Calu3 (cell line): ENCODE measurements around the gene C6orf47. TPM values are rescaled to one million over a fixed set of nuclear protein-coding genes. Genes with fewer than 3 reads are reported as not detected.
A peak's percentile ranks its signal among the peaks of the same experiment; 100 is the strongest.

ENCODE experiments used
- BruUV-seq: library from RNA; stranded (reverse); fragments of 400-500 nt; replicated peaks from 2 replicates; lab custom pipeline; 2021; lab: Mats Ljungman, UMichigan
- CTCF ChIA-PET: fragments of 300-600 bp; sonication (Branson Sonifier 250); formaldehyde crosslinking; loops from one replicate; lab custom pipeline; 2022; ENCODE audit warnings: antibody characterized with exemption; lab: Charles Lee
- DNase-seq: peaks from one replicate; pipeline ENCODE4 v3.0.0; 2022
- H3K27ac Mint-ChIP-seq: one replicate; pipeline ENCODE4 v1.8.0; 2022; ENCODE audit warnings: mixed read lengths; ENCODE audit not compliant: unreplicated experiment
- H3K27me3 Mint-ChIP-seq: one replicate; pipeline ENCODE4 v1.8.0; 2022; ENCODE audit warnings: mixed read lengths; ENCODE audit not compliant: unreplicated experiment
- H3K36me3 Mint-ChIP-seq: one replicate; pipeline ENCODE4 v1.8.0; 2022; ENCODE audit warnings: mild to moderate bottlenecking, moderate library complexity, mixed read lengths; ENCODE audit not compliant: insufficient read depth, unreplicated experiment
- H3K4me1 Mint-ChIP-seq: one replicate; pipeline ENCODE4 v1.8.0; 2022; ENCODE audit warnings: mild to moderate bottlenecking, low read depth, mixed read lengths; ENCODE audit not compliant: unreplicated experiment
- H3K4me3 Mint-ChIP-seq: one replicate; pipeline ENCODE4 v1.8.0; 2022; ENCODE audit warnings: mild to moderate bottlenecking, low read depth, moderate library complexity, mixed read lengths; ENCODE audit not compliant: unreplicated experiment
- H3K9me3 Mint-ChIP-seq: one replicate; pipeline ENCODE4 v1.8.0; 2022; ENCODE audit warnings: low read depth, mixed read lengths; ENCODE audit not compliant: unreplicated experiment
- intact Hi-C: fragments of 100-400 bp; cut with micrococcal nuclease; formaldehyde crosslinking; loops from one replicate; pipeline ENCODE4 v1.10.0; 2022; ENCODE audit not compliant: unreplicated experiment
- total RNA-seq: library from RNA; stranded (reverse); gene quantifications from 2 replicates; pipeline ENCODE4 v1.2.3, GENCODE V29; 2022
- TF ChIP-seq, protein P1 (sequence below): fragments of 200-600 bp; IDR thresholded peaks from one replicate; pipeline ENCODE4 v1.8.0; 2022; ENCODE audit warnings: antibody characterized with exemption; ENCODE audit not compliant: unreplicated experiment

The C6orf47 gene
- total RNA-seq, 1 experiment from 2014 or later = 40.3 TPM

DNA sequence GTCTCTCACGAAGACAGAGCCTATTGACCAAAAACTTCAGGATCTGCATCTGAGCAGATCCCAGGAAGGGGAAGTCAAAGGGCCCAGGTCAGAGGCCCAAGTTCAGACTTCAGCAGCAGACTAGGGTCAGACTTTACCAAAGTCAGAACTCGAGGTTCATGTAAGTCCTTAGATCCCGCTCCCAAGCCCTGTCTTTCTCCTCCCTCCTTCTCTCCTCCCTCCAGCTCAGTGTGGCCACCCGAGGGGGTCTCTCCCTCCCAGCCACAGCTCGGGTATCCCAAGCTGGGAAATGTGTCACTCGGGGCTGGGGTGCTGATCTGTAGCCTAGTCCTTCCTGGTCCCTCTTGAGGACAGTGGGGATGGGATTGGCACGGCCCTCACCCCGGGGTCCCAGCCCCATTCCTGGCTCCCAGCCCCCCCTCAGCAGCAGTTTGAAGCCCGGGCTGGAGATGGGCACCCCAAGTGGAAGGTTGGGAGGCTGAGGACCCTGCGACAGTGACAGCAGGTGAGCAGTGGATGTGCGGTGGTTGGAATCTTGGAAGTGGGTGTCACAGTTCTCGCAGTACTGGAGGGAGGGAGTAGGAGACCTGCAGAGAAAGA lies 1.6 kb upstream of the C6orf47 start:
- Mint-ChIP-seq H3K27me3 (no peaks in the 10 kb centered on the region), H3K9me3 (no peaks in the 10 kb centered on the region), H3K4me3 (peak overlapping the region; percentile 1), H3K27ac (no peak overlapping the region), H3K36me3 (peaks cover 93% of the 10 kb centered on the region), H3K4me1 (peaks cover 65% of the 10 kb centered on the region)
- BruUV-seq = no TSS peak
- intact Hi-C loops = no loop called here
- DNase-seq = no peak
- TF ChIP-seq, protein P1, sequence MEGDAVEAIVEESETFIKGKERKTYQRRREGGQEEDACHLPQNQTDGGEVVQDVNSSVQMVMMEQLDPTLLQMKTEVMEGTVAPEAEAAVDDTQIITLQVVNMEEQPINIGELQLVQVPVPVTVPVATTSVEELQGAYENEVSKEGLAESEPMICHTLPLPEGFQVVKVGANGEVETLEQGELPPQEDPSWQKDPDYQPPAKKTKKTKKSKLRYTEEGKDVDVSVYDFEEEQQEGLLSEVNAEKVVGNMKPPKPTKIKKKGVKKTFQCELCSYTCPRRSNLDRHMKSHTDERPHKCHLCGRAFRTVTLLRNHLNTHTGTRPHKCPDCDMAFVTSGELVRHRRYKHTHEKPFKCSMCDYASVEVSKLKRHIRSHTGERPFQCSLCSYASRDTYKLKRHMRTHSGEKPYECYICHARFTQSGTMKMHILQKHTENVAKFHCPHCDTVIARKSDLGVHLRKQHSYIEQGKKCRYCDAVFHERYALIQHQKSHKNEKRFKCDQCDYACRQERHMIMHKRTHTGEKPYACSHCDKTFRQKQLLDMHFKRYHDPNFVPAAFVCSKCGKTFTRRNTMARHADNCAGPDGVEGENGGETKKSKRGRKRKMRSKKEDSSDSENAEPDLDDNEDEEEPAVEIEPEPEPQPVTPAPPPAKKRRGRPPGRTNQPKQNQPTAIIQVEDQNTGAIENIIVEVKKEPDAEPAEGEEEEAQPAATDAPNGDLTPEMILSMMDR = no peak
- CTCF ChIA-PET = interaction anchor here (0.7 to 1.1 kb wide), 3 partner anchors 40 to 596 kb away, joined by 3 to 6 read pairs (median 3); partner anchors contain the start of gene NEU1

DNA sequence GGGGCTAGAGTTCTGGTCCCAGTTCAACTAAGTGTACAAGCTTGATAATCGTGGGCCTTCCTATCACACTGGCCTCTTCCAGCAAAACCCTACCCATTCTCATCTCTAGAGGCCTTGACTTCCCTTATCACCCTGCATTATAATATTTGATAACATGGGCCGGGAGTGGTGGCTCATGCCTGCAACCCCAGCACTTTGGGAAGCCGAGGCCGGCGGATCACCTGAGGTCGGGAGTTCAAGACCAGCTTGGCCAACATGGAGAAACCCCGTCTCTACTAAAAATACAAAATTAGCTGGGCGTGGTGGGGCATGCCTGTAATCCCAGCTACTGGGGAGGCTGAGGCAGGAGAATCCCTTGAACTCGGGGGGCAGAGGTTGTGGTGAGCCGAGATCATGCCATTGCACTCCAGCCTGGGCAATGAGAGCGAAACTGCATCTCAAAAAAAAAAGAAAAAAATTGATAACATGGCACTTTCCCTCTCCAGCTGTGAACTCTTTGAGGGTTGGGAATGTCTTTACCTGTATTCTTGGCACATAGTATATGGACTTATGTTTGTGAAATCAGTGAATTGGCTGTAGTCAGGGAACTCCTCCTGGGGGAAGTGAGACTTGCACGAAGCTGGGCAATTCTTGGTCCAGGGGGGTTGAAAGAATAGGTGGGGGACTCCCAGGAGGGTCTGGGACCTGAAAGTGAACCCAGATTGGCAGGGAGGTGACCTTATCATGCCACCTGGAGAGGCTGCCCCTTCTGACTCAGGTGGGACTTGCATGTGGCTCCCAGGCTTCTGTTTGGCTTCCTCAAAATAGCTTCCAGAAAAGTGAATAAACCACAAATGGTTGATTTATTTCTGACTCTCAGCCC lies 915 bp upstream of the C6orf47 start:
- H3K27ac Mint-ChIP-seq = peak overlapping the region; percentile 87
- no peaks in the 10 kb centered on the region for H3K27me3 Mint-ChIP-seq
- H3K4me1 Mint-ChIP-seq = peaks cover 60% of the 10 kb centered on the region
- BruUV-seq = no TSS peak
- intact Hi-C loops = no loop called here
- TF ChIP-seq, protein P1 = no peak
- peaks cover 93% of the 10 kb centered on the region for H3K36me3 Mint-ChIP-seq
- CTCF ChIA-PET = interaction anchor here (0.6 to 1.5 kb wide), 11 partner anchors 10 to 267 kb away, joined by 3 to 10 read pairs (median 3); partner anchors contain the start of genes BAG6 and DDX39B
- H3K9me3 Mint-ChIP-seq = no peaks in the 10 kb centered on the region
- H3K4me3 Mint-ChIP-seq = peak overlapping the region; percentile 82
- DNase-seq = no peak

DNA sequence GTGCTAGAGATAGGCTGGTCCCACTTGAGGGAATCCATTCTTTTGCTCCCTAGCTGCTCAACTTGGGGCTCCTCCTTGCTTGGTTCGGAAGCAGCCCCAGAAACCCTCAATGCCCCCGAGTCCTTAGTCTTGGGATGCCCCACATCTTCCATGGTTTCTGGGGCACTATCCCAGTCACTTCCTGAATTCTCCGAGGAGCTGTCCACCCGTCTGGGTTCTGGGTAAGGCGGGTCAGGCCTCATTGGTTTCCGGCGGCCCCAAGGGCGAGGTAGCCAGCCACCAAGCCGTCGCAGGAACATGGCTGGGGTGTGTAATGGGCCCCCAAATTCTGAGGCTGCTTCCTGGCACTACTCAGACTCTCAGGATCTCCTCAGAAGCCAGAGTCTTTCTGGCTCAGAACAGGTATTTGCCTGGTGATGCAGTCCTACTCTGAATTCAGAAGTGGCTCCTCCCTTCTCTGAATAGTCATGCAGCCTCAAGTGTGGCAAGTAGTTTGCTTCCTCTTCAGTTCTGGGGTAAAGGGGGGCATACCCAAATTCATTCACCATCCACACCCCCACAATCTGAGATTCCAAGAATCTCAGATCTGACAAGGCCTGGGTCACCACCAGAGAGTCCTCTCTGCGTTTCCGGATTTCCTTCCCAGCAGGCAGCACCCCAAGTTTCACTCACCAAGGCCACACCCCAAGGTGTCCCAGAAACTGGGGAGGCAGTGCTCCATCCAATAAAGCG lies 763 bp downstream of the C6orf47 start:
- DNase-seq = no peak
- Mint-ChIP-seq H3K4me3 (peak overlapping the region; percentile 82), H3K9me3 (no peaks in the 10 kb centered on the region), H3K36me3 (peaks cover 86% of the 10 kb centered on the region), H3K4me1 (peaks cover 72% of the 10 kb centered on the region), H3K27me3 (no peaks in the 10 kb centered on the region), H3K27ac (peak overlapping the region; percentile 87)
- TSS peak; percentile 29 for BruUV-seq
- CTCF ChIA-PET = interaction anchor here (0.9 to 1.5 kb wide), 5 partner anchors 8 to 215 kb away, joined by 3 to 10 read pairs (median 4); partner anchors contain the start of genes BAG6 and DDX39B
- intact Hi-C loops = loop anchor here (1.0 kb wide), 1 partner anchor 8 kb away; the partner anchor contains the start of gene BAG6
- TF ChIP-seq, protein P1 = no peak

DNA sequence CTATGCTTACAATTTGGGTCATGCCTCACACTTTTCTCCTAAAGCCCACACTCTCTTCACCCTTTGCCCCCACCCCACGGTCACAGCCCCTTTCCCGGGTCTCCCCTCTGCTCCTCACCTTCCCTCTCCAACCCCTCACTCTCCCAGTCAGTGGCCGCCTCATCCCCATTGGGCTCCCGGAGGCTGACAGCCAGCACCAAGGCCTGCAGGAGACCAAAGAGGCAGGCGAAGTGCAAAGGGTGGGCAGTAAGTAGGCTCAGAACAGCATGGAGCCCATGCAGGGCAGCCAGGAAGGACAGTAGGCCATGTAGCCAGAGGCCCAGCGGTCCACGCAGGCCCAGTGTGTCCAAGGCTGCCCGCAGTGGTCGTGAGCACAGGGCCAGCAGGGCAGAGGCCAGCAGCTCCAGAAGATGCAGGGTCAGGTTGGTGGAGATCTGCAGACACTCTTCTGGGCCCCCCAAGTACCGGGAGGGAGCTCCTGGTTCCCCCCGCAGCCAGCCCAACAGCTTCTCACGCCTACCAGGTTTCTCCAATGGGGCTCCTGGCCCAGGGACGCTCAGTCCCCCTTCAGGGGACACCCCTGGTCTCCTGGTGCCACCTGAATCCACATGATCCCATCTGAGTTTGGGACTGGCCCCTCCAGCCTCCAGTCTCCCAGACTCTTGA lies 1.5 kb downstream of the C6orf47 start:
- BruUV-seq = no TSS peak
- CTCF ChIA-PET = no interaction called here
- no peak for DNase-seq
- TF ChIP-seq, protein P1 = no peak
- Mint-ChIP-seq H3K4me3 (peak overlapping the region; percentile 82), H3K27ac (peak overlapping the region; percentile 87), H3K36me3 (peaks cover 79% of the 10 kb centered on the region), H3K4me1 (peaks cover 65% of the 10 kb centered on the region), H3K27me3 (no peaks in the 10 kb centered on the region), H3K9me3 (no peaks in the 10 kb centered on the region)
- intact Hi-C loops = no loop called here
